GM12801 (cell line): ENCODE data around the gene KRT72.

Experiments used
- CTCF ChIP-seq: IDR thresholded peaks from one replicate; pipeline ENCODE4 v1.5.1; 2011; ENCODE audit warnings: control low read depth; ENCODE audit not compliant: insufficient read length; ENCODE audit errors: extremely low read depth

Gene KRT72

DNA sequence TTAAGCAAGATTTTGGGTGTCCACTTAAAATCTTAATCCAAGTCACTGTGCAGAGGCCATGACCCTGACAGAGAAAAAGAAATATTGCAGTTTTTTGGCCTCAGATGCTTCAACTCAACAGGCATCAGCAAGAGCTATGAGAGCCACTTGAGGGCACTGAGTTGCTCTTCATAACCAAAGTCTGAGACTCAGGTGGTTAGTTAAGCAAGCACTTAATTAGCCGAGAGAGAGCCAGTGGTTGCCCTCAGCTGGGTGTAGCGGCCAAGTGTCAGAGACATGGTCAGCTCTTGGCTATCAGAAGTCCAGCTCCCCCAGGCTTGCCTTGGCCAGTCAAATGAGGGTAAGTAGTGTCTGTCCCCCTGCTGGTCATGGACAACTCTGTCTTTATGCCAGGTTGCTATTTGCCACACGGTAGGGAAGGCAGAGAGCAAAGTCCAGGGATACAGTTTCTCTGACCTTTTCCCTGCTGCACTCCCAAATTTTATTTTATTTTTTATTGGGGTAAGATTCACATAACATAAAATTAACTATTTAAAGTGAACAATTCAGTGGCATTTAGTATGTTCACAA is 39.3 kb downstream of the KRT72 start:
- TF ChIP-seq CTCF: no peak

DNA sequence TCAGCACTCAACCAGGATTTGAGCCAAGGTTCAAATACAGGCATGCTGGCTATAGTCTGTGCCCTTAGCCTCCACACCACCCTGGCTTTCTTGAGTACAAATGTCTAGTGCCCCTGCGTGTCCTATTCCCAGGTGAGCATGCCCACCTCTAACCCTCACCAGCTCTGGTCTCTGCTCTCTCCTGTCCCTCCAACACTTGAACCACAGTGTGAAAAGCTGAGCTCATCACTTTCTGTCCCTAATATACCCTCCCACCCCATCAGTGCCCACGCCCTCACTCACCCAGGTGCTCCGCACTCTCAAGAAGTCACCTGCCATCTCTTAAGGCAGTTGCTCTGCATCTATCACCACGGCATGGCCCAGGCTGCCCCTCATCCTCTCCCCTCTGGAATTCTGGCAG is 41.3 kb downstream of the KRT72 start:
- TF ChIP-seq CTCF: no peak

DNA sequence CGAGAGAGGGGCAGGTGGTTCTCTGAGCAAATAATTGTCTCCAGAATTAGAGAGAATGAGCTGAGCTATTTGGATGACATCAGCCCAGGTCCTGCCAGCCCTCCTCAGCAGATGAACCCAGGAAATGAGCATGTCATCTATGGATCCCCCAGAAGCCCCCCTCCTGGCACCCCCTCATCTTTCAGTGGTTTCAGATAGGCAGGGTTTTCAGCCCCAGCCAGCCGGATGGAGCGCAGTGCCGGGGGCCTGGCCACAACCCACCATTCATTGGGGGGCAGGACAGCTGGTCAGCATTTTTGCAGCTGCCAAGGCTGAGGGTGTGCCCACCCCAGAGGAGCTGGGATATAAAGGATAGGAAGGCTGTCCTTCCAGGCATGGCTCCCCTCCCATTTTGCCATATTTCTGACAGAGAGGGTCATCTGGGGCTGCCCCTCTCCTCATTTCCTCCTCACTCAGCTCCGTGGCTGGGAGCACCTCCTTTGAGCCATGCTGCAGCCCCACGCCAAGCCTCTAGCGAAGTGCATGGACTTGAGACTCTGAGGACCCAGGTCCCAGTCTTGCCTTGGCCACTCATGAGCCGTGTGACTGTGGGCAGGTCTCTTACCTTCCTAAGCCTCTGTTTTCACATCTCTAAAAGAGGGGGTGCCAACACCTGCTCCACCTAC is 42.4 kb downstream of the KRT72 start:
- no peak for TF ChIP-seq CTCF

GRCh38 chr12:52557476-52557875 is 43.8 kb downstream of the KRT72 start:
- TF ChIP-seq CTCF: no peak

DNA sequence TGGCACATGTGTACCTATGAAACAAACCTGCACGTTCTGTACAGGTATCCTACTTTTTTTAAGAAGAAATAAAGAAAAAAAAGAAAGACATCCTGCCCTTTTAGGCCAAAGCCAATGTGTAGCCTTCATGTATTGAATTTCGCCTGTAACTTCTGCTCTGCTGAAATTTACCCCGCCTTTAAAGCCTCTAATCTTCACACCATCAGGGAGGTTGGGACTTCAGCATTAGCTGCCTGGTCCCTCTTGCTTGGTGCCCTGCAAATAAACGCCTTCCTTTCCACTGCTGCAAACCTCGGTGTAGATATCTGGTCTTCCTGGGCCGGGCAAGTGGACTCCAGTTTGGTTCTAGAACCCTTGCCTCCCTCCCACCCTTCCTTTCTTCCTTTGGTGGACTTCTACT is 45.7 kb downstream of the KRT72 start:
- no peak for TF ChIP-seq CTCF

- no peak for TF ChIP-seq CTCF
Measured at GRCh38 chr12:52552681-52553195, 48.5 kb downstream of the KRT72 start, which contains the start of gene KRT71. KRT71 (minus strand) TSS chr12:52553145; CDS start chr12:52553077, 68 bp downstream.

- no peak for TF ChIP-seq CTCF
Measured at GRCh38 chr12:52552055-52552454, 49.2 kb downstream of the KRT72 start.
